ENCODE measurements around the gene SYNM.

DNA sequence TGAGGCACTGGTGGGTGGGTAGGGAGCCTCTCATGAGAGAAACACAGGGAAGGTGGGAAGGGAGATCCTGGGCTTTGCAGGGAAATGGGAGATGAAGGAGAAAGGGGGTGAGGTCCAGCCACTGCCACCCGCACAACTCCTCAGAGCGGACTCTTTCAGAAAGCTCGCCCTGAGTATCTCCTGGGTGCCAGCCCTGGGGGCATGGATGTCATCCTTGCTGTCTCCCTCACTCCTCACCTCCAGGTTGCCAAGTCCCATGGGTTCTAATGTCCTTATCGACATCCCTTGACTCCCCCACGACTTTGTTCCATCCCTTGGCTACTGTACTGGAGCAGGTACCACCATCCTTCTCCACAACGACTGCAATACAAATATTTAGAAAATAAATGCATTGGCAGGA is 40.9 kb downstream of the SYNM start:
- TF ChIP-seq, protein P1, sequence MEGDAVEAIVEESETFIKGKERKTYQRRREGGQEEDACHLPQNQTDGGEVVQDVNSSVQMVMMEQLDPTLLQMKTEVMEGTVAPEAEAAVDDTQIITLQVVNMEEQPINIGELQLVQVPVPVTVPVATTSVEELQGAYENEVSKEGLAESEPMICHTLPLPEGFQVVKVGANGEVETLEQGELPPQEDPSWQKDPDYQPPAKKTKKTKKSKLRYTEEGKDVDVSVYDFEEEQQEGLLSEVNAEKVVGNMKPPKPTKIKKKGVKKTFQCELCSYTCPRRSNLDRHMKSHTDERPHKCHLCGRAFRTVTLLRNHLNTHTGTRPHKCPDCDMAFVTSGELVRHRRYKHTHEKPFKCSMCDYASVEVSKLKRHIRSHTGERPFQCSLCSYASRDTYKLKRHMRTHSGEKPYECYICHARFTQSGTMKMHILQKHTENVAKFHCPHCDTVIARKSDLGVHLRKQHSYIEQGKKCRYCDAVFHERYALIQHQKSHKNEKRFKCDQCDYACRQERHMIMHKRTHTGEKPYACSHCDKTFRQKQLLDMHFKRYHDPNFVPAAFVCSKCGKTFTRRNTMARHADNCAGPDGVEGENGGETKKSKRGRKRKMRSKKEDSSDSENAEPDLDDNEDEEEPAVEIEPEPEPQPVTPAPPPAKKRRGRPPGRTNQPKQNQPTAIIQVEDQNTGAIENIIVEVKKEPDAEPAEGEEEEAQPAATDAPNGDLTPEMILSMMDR (IDR thresholded peaks at IDR 0.05; ENCODE audit: poor library complexity) = no peak
- TF ChIP-seq EZH2 (IDR thresholded peaks at IDR 0.05; ENCODE audit: borderline replicate concordance) = no peak
- no peak for TF ChIP-seq EZH2phosphoT487 (IDR thresholded peaks at IDR 0.05; ENCODE audit: low read depth, severe bottlenecking, unreplicated experiment)

Measured in hepatocyte (in vitro differentiated cells).